ENCODE results near the gene SFXN5. TPM values are rescaled to one million over a fixed set of nuclear protein-coding genes. Genes with fewer than 3 reads are reported as not detected.

Gene SFXN5
- total RNA-seq, 1 donor from 2014 or later = 14.9 TPM

DNA sequence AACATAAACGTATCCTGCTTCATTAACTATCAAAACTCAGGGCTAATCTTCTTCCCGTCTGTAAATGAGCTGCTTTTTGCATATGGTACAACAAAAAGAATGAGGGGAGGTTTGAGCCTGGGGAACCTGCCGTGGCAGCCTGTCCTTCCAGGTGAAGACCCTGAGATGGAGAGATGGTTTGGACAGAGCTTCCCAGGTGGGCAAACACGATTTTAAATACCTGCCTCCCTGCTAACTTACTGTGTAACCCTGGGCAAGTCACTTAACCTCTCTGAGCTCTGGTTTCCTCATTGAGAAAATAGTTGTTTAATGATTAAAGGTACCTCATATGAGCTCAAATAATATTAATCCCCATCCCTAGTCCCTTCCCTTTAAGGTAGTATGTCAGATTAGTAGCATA is 145.1 kb downstream of the SFXN5 start:
- Mint-ChIP-seq H3K27me3 (ENCODE audit: low read depth, unreplicated experiment) (peaks cover 33% of the 10 kb centered on the region), H3K36me3 (ENCODE audit: low read depth, unreplicated experiment) (no peaks in the 10 kb centered on the region), H3K4me1 (ENCODE audit: low read depth, unreplicated experiment) (peaks cover 1% of the 10 kb centered on the region), H3K27ac (ENCODE audit: unreplicated experiment) (no peak overlapping the region), H3K4me3 (ENCODE audit: unreplicated experiment) (no peak overlapping the region), H3K9me3 (ENCODE audit: unreplicated experiment) (peaks cover 3% of the 10 kb centered on the region)
- Histone ChIP-seq H4K20me1 (ENCODE audit: insufficient read depth, low read length) (no peaks in the 10 kb centered on the region), H3K9me3 (ENCODE audit: insufficient read depth, low read depth, low read length) (peaks cover 16% of the 10 kb centered on the region), H3K9ac (ENCODE audit: low read length) (no peak overlapping the region), H3K4me2 (ENCODE audit: low read length) (no peak overlapping the region), H3K4me1 (ENCODE audit: insufficient read depth, low read length) (peaks cover 5% of the 10 kb centered on the region), H3K79me2 (ENCODE audit: insufficient read depth, low read length) (no peaks in the 10 kb centered on the region), H3K27ac (ENCODE audit: low read depth, low read length) (no peak overlapping the region), H3K27me3 (ENCODE audit: insufficient read depth, low read length) (peaks cover 87% of the 10 kb centered on the region), H3K36me3 (ENCODE audit: insufficient read depth, low read length) (no peaks in the 10 kb centered on the region), H2AFZ (ENCODE audit: low read depth, low read length) (no peak overlapping the region), H3K4me3 (ENCODE audit: insufficient read depth, low read depth, low read length) (no peak overlapping the region)
- DNase-seq (ENCODE audit: low read depth) (no peak), FAIRE-seq (no peak)
- TF ChIP-seq, protein P1, sequence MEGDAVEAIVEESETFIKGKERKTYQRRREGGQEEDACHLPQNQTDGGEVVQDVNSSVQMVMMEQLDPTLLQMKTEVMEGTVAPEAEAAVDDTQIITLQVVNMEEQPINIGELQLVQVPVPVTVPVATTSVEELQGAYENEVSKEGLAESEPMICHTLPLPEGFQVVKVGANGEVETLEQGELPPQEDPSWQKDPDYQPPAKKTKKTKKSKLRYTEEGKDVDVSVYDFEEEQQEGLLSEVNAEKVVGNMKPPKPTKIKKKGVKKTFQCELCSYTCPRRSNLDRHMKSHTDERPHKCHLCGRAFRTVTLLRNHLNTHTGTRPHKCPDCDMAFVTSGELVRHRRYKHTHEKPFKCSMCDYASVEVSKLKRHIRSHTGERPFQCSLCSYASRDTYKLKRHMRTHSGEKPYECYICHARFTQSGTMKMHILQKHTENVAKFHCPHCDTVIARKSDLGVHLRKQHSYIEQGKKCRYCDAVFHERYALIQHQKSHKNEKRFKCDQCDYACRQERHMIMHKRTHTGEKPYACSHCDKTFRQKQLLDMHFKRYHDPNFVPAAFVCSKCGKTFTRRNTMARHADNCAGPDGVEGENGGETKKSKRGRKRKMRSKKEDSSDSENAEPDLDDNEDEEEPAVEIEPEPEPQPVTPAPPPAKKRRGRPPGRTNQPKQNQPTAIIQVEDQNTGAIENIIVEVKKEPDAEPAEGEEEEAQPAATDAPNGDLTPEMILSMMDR (IDR thresholded peaks at IDR 0.05; ENCODE audit: insufficient read depth, low read depth, low read length) = no peak
- TF ChIP-seq EZH2 (IDR thresholded peaks at IDR 0.05; ENCODE audit: insufficient read depth, low read length) = no peak

DNA sequence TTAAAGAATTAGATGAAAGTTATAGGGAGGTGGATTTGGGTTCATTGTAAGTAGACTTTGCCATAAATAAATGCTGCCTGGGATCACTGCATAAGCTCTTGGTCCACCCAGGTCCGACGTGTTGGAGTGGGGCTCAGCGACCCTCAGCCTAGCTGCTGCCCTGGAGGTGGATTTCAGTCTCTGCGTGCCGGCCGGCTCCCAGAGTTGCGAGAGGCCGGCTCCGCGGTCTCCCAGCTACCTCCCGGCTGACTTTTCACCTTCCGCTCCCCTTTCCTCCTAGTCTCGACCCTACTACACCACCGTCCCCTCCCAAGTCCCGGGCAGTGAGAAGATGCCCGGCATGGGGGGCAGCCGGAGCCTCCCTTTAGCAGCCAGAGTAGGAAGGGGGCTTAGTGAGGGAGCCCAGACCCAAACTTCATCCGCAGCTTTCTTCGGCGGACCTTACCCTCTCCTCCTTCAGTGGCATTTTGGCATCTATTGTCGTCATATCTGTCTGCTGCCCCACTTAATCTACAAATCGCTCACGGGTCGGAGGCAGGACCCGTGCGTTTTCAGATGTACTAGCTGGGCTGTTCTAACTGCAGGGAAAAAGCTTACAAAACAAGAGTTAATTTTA is 146.1 kb downstream of the SFXN5 start:
- DNase-seq (ENCODE audit: low read depth) (no peak), FAIRE-seq (no peak)
- TF ChIP-seq, protein P1 (IDR thresholded peaks at IDR 0.05; ENCODE audit: insufficient read depth, low read depth, low read length) = no peak
- peak; percentile 84 for TF ChIP-seq EZH2 (IDR thresholded peaks at IDR 0.05; ENCODE audit: insufficient read depth, low read length)
- no peaks in the 10 kb centered on the region for H3K4me1 ChIP-seq (ENCODE audit: insufficient read depth, low read length)
- peaks cover 36% of the 10 kb centered on the region for H3K27me3 Mint-ChIP-seq (ENCODE audit: low read depth, unreplicated experiment)
- no peak overlapping the region for H2AFZ ChIP-seq (ENCODE audit: low read depth, low read length)
- no peaks in the 10 kb centered on the region for H3K36me3 Mint-ChIP-seq (ENCODE audit: low read depth, unreplicated experiment)
- peaks cover 94% of the 10 kb centered on the region for H3K27me3 ChIP-seq (ENCODE audit: insufficient read depth, low read length)
- H3K79me2 ChIP-seq (ENCODE audit: insufficient read depth, low read length) = no peaks in the 10 kb centered on the region
- H3K4me1 Mint-ChIP-seq (ENCODE audit: low read depth, unreplicated experiment) = no peaks in the 10 kb centered on the region
- no peak overlapping the region for H3K4me2 ChIP-seq (ENCODE audit: low read length)
- no peak overlapping the region for H3K27ac ChIP-seq (ENCODE audit: low read depth, low read length)
- no peaks in the 10 kb centered on the region for H4K20me1 ChIP-seq (ENCODE audit: insufficient read depth, low read length)
- no peak overlapping the region for H3K27ac Mint-ChIP-seq (ENCODE audit: unreplicated experiment)
- no peak overlapping the region for H3K4me3 ChIP-seq (ENCODE audit: insufficient read depth, low read depth, low read length)
- H3K36me3 ChIP-seq (ENCODE audit: insufficient read depth, low read length) = no peaks in the 10 kb centered on the region
- H3K4me3 Mint-ChIP-seq (ENCODE audit: unreplicated experiment) = no peak overlapping the region
- peaks cover 3% of the 10 kb centered on the region for H3K9me3 Mint-ChIP-seq (ENCODE audit: unreplicated experiment)
- H3K9me3 ChIP-seq (ENCODE audit: insufficient read depth, low read depth, low read length) = peaks cover 16% of the 10 kb centered on the region
- no peak overlapping the region for H3K9ac ChIP-seq (ENCODE audit: low read length)
